DOHH2 (cell line): ENCODE measurements around the gene RNF4.

Experiments
- H3F3A ChIP-seq: fragments of 200-600 bp; sonication (generic), shearing (Covaris generic); 2 replicates; pipeline ENCODE4 v1.6.0; 2016; ENCODE audit warnings: antibody characterized with exemption, mild to moderate bottlenecking; ENCODE audit not compliant: control insufficient read depth, insufficient read depth
- H3K27ac ChIP-seq: fragments of 200-600 bp; sonication (generic); 2 replicates; pipeline ENCODE4 v1.5.1; 2014; ENCODE audit warnings: low read depth, mild to moderate bottlenecking, low read length, moderate library complexity
- H3K27me3 ChIP-seq: fragments of 200-600 bp; sonication (generic); 2 replicates; pipeline ENCODE4 v1.6.1; 2014; ENCODE audit warnings: mild to moderate bottlenecking, low read length, mixed read lengths; ENCODE audit not compliant: control insufficient read depth
- H3K36me3 ChIP-seq: fragments of 200-600 bp; sonication (generic); 2 replicates; pipeline ENCODE4 v1.6.1; 2014; ENCODE audit warnings: mild to moderate bottlenecking, low read length, moderate library complexity, mixed read lengths; ENCODE audit not compliant: control insufficient read depth
- H3K4me1 ChIP-seq: fragments of 200-600 bp; sonication (generic); 2 replicates; pipeline ENCODE4 v1.6.1; 2014; ENCODE audit warnings: mild to moderate bottlenecking, low read length, mixed read lengths; ENCODE audit not compliant: control insufficient read depth
- H3K4me2 ChIP-seq: fragments of 200-600 bp; sonication (generic); 2 replicates; pipeline ENCODE4 v1.6.0; 2014; ENCODE audit warnings: mild to moderate bottlenecking, low read length, moderate library complexity
- H3K4me3 ChIP-seq: fragments of 200-600 bp; sonication (generic); 2 replicates; pipeline ENCODE4 v1.5.1; 2014; ENCODE audit warnings: mild to moderate bottlenecking, low read length, mixed read lengths
- H3K79me2 ChIP-seq: fragments of 200-600 bp; sonication (generic); 2 replicates; pipeline ENCODE4 v1.6.1; 2014; ENCODE audit warnings: mild to moderate bottlenecking, low read length, mixed read lengths; ENCODE audit not compliant: control insufficient read depth
- H3K9me2 ChIP-seq: fragments of 200-600 bp; sonication (generic); replicated peaks from 2 replicates; pipeline ENCODE4 v1.6.1; 2014; ENCODE audit warnings: mild to moderate bottlenecking, low read length, mixed read lengths; ENCODE audit not compliant: control insufficient read depth
- H3K9me3 ChIP-seq: fragments of 200-600 bp; sonication (generic); 2 replicates; pipeline ENCODE4 v1.6.1; 2014; ENCODE audit warnings: antibody characterized with exemption, low read length, mixed read lengths; ENCODE audit not compliant: control insufficient read depth, insufficient read depth
- H4K20me1 ChIP-seq: fragments of 200-600 bp; sonication (generic); 2 replicates; pipeline ENCODE4 v1.6.0; 2014; ENCODE audit warnings: low read depth, mild to moderate bottlenecking, antibody characterized with exemption, low read length, moderate library complexity; ENCODE audit not compliant: control insufficient read depth, insufficient read depth
- CTCF ChIP-seq: fragments of 200-600 bp; sonication (generic); IDR thresholded peaks from one replicate; pipeline ENCODE4 v1.5.1; 2014; ENCODE audit warnings: antibody characterized with exemption, mild to moderate bottlenecking, low read depth, low read length; ENCODE audit not compliant: poor library complexity, severe bottlenecking
- EZH2phosphoT487 ChIP-seq: fragments of 200-600 bp; sonication (generic); IDR thresholded peaks from 2 replicates; pipeline ENCODE4 v1.6.1; 2017; ENCODE audit warnings: borderline replicate concordance, mild to moderate bottlenecking, antibody characterized with exemption, low read length, moderate library complexity, mixed read lengths

The RNF4 gene

GRCh38 chr4:2489081-2489805 is 20.3 kb downstream of the RNF4 start:
- Histone ChIP-seq H3K4me2 (no peak overlapping the region), H3K79me2 (peaks cover 98% of the 10 kb centered on the region), H3K4me3 (no peak overlapping the region), H4K20me1 (peaks cover 48% of the 10 kb centered on the region), H3K9me2 (no peaks in the 10 kb centered on the region), H3F3A (peaks cover 6% of the 10 kb centered on the region), H3K27me3 (no peaks in the 10 kb centered on the region), H3K36me3 (peaks cover 80% of the 10 kb centered on the region), H3K9me3 (no peaks in the 10 kb centered on the region), H3K27ac (no peak overlapping the region), H3K4me1 (peaks cover 23% of the 10 kb centered on the region)
- TF ChIP-seq CTCF (no peak), EZH2phosphoT487 (no peak)

- H3K4me1 ChIP-seq, result peaks cover 16% of the 10 kb centered on the region
- no peak overlapping the region for H3K27ac ChIP-seq
- H3K4me2 ChIP-seq, result no peak overlapping the region
- H3K9me2 ChIP-seq, result no peaks in the 10 kb centered on the region
- no peaks in the 10 kb centered on the region for H3F3A ChIP-seq
- no peaks in the 10 kb centered on the region for H3K27me3 ChIP-seq
- H3K4me3 ChIP-seq, result no peak overlapping the region
- TF ChIP-seq CTCF (no peak), EZH2phosphoT487 (no peak)
- H3K9me3 ChIP-seq, result no peaks in the 10 kb centered on the region
- peaks cover 98% of the 10 kb centered on the region for H3K79me2 ChIP-seq
- peaks cover 82% of the 10 kb centered on the region for H3K36me3 ChIP-seq
- peaks cover 45% of the 10 kb centered on the region for H4K20me1 ChIP-seq
Observed at GRCh38 chr4:2489841-2490552, 21.1 kb downstream of the RNF4 start.

GRCh38 chr4:2492970-2493369 is 24.1 kb downstream of the RNF4 start:
- Histone ChIP-seq H3F3A (no peaks in the 10 kb centered on the region), H3K4me1 (peaks cover 21% of the 10 kb centered on the region), H3K79me2 (peaks cover 94% of the 10 kb centered on the region), H3K4me2 (no peak overlapping the region), H3K27me3 (no peaks in the 10 kb centered on the region), H3K9me2 (no peaks in the 10 kb centered on the region), H3K9me3 (no peaks in the 10 kb centered on the region), H3K27ac (no peak overlapping the region), H4K20me1 (peaks cover 19% of the 10 kb centered on the region), H3K36me3 (peaks cover 87% of the 10 kb centered on the region), H3K4me3 (no peak overlapping the region)
- TF ChIP-seq EZH2phosphoT487, result no peak
- no peak for TF ChIP-seq CTCF
